Activated T-helper 17 cell treated with anti-CD3 and anti-CD28 coated beads, Interleukin-2, amount 50 U/mL, for 72 hours (primary cell): Measurements from ENCODE around the gene PDE2A. TPM values are rescaled to one million over a fixed set of nuclear protein-coding genes. Genes with fewer than 3 reads are reported as not detected.

Experiments
- ATAC-seq: fragments of 150-1000 bp; cut with Tn5 transposase; replicated peaks from 2 replicates; pipeline ENCODE4 v1.10.0; 2021; ENCODE audit warnings: mild to moderate bottlenecking, moderate library complexity
- H3K27ac Mint-ChIP-seq: one replicate; pipeline ENCODE4 v1.8.0; 2022; ENCODE audit warnings: mixed read lengths
- H3K27me3 Mint-ChIP-seq: one replicate; pipeline ENCODE4 v1.8.0; 2022; ENCODE audit warnings: mixed read lengths
- H3K36me3 Mint-ChIP-seq: one replicate; pipeline ENCODE4 v1.8.0; 2022; ENCODE audit warnings: low read depth, mild to moderate bottlenecking, mixed read lengths
- H3K4me1 Mint-ChIP-seq: one replicate; pipeline ENCODE4 v1.8.0; 2022; ENCODE audit warnings: mixed read lengths
- H3K4me3 Mint-ChIP-seq: one replicate; pipeline ENCODE4 v1.8.0; 2022; ENCODE audit warnings: mild to moderate bottlenecking, mixed read lengths
- H3K9me3 Mint-ChIP-seq: one replicate; pipeline ENCODE4 v1.8.0; 2022; ENCODE audit warnings: mixed read lengths
- total RNA-seq, 2 donors: library from RNA; stranded (reverse); gene quantifications; one replicate each; pipeline ENCODE4 v1.2.3, GENCODE V29; 2022

Gene PDE2A
- 1 to 10 TPM; 1.7 to 3.6 TPM for total RNA-seq

GRCh38 chr11:72673943-72674828 is at the start of gene PDE2A:
Gene PDE2A (minus strand): TSS chr11:72674422. CDS start chr11:72674207, 215 bp downstream.
- no peaks in the 10 kb centered on the region for H3K4me1 Mint-ChIP-seq
- H3K9me3 Mint-ChIP-seq: no peaks in the 10 kb centered on the region
- H3K27me3 Mint-ChIP-seq: peaks cover 56% of the 10 kb centered on the region
- no peak for ATAC-seq
- peaks cover 6% of the 10 kb centered on the region for H3K36me3 Mint-ChIP-seq
- no peak within 1 kb of the TSS for H3K4me3 Mint-ChIP-seq
- H3K27ac Mint-ChIP-seq: no peak within 1 kb of the TSS

GRCh38 chr11:72723508-72723907 is 49.3 kb upstream of the PDE2A start:
- H3K4me1 Mint-ChIP-seq: peaks cover 27% of the 10 kb centered on the region
- H3K27ac Mint-ChIP-seq: peak overlapping the region; percentile 73
- peak overlapping the region; percentile 16 for H3K4me3 Mint-ChIP-seq
- H3K9me3 Mint-ChIP-seq: no peaks in the 10 kb centered on the region
- peaks cover 41% of the 10 kb centered on the region for H3K36me3 Mint-ChIP-seq
- no peak for ATAC-seq
- no peaks in the 10 kb centered on the region for H3K27me3 Mint-ChIP-seq

GRCh38 chr11:72722050-72722748 is 48.0 kb upstream of the PDE2A start:
- Mint-ChIP-seq H3K27me3 (no peaks in the 10 kb centered on the region), H3K4me1 (peaks cover 30% of the 10 kb centered on the region), H3K27ac (peak overlapping the region; percentile 94), H3K36me3 (peaks cover 46% of the 10 kb centered on the region), H3K9me3 (no peaks in the 10 kb centered on the region), H3K4me3 (peak overlapping the region; percentile 95)
- peak; percentile 91 for ATAC-seq

GRCh38 chr11:72721689-72722049 is 47.4 kb upstream of the PDE2A start:
- Mint-ChIP-seq H3K27me3 (no peaks in the 10 kb centered on the region), H3K4me3 (peak overlapping the region; percentile 95), H3K9me3 (no peaks in the 10 kb centered on the region)

GRCh38 chr11:72721276-72721675 is 47.1 kb upstream of the PDE2A start:
- H3K4me3 Mint-ChIP-seq: peak overlapping the region; percentile 95
- peak overlapping the region; percentile 94 for H3K27ac Mint-ChIP-seq
- ATAC-seq: no peak
- H3K9me3 Mint-ChIP-seq: no peaks in the 10 kb centered on the region
- peaks cover 32% of the 10 kb centered on the region for H3K4me1 Mint-ChIP-seq
- no peaks in the 10 kb centered on the region for H3K27me3 Mint-ChIP-seq
- H3K36me3 Mint-ChIP-seq: peaks cover 53% of the 10 kb centered on the region

More at GRCh38 chr11:72721689-72722049, 47.4 kb upstream of the PDE2A start:
- H3K4me1 Mint-ChIP-seq: peaks cover 30% of the 10 kb centered on the region
- H3K36me3 Mint-ChIP-seq: peaks cover 49% of the 10 kb centered on the region
- H3K27ac Mint-ChIP-seq: peak overlapping the region; percentile 94
- peak; percentile 36 for ATAC-seq

GRCh38 chr11:72720784-72721183 is 46.6 kb upstream of the PDE2A start:
- peaks cover 58% of the 10 kb centered on the region for H3K36me3 Mint-ChIP-seq
- H3K27ac Mint-ChIP-seq: peak overlapping the region; percentile 94
- peak overlapping the region; percentile 95 for H3K4me3 Mint-ChIP-seq
- ATAC-seq: no peak
- H3K27me3 Mint-ChIP-seq: no peaks in the 10 kb centered on the region
- H3K9me3 Mint-ChIP-seq: no peaks in the 10 kb centered on the region
- peaks cover 34% of the 10 kb centered on the region for H3K4me1 Mint-ChIP-seq

- Mint-ChIP-seq H3K36me3 (peaks cover 64% of the 10 kb centered on the region), H3K27ac (peak overlapping the region; percentile 94), H3K27me3 (no peaks in the 10 kb centered on the region), H3K4me3 (peak overlapping the region; percentile 95), H3K9me3 (no peaks in the 10 kb centered on the region), H3K4me1 (peaks cover 30% of the 10 kb centered on the region)
- ATAC-seq: no peak
These were observed 45.8 kb upstream of the PDE2A start for GRCh38 chr11:72720047-72720446.

- peak overlapping the region; percentile 94 for H3K27ac Mint-ChIP-seq
- H3K4me3 Mint-ChIP-seq: peak overlapping the region; percentile 95
- peaks cover 69% of the 10 kb centered on the region for H3K36me3 Mint-ChIP-seq
- no peak for ATAC-seq
- no peaks in the 10 kb centered on the region for H3K9me3 Mint-ChIP-seq
- peaks cover 31% of the 10 kb centered on the region for H3K4me1 Mint-ChIP-seq
- H3K27me3 Mint-ChIP-seq: no peaks in the 10 kb centered on the region
These were observed 45.3 kb upstream of the PDE2A start for GRCh38 chr11:72719551-72719950.

- peak; percentile 9 for ATAC-seq
- H3K4me3 Mint-ChIP-seq: peak overlapping the region; percentile 95
- no peaks in the 10 kb centered on the region for H3K27me3 Mint-ChIP-seq
- H3K9me3 Mint-ChIP-seq: no peaks in the 10 kb centered on the region
- H3K4me1 Mint-ChIP-seq: peaks cover 35% of the 10 kb centered on the region
- H3K27ac Mint-ChIP-seq: peak overlapping the region; percentile 94
- H3K36me3 Mint-ChIP-seq: peaks cover 74% of the 10 kb centered on the region
These were observed 44.9 kb upstream of the PDE2A start for GRCh38 chr11:72719144-72719543.

GRCh38 chr11:72718101-72718501 is 43.9 kb upstream of the PDE2A start:
- no peak overlapping the region for H3K4me3 Mint-ChIP-seq
- peaks cover 84% of the 10 kb centered on the region for H3K36me3 Mint-ChIP-seq
- peaks cover 36% of the 10 kb centered on the region for H3K4me1 Mint-ChIP-seq
- ATAC-seq: no peak
- H3K27ac Mint-ChIP-seq: peak overlapping the region; percentile 94
- H3K9me3 Mint-ChIP-seq: no peaks in the 10 kb centered on the region
- H3K27me3 Mint-ChIP-seq: no peaks in the 10 kb centered on the region

GRCh38 chr11:72716788-72717435 is 42.7 kb upstream of the PDE2A start:
- H3K27me3 Mint-ChIP-seq: no peaks in the 10 kb centered on the region
- H3K27ac Mint-ChIP-seq: no peak overlapping the region
- H3K9me3 Mint-ChIP-seq: no peaks in the 10 kb centered on the region
- peaks cover 36% of the 10 kb centered on the region for H3K4me1 Mint-ChIP-seq
- no peak overlapping the region for H3K4me3 Mint-ChIP-seq
- no peak for ATAC-seq
- peaks cover 89% of the 10 kb centered on the region for H3K36me3 Mint-ChIP-seq

- Mint-ChIP-seq H3K27ac (no peak overlapping the region), H3K4me3 (no peak overlapping the region), H3K27me3 (no peaks in the 10 kb centered on the region), H3K4me1 (peaks cover 36% of the 10 kb centered on the region), H3K36me3 (peaks cover 89% of the 10 kb centered on the region), H3K9me3 (no peaks in the 10 kb centered on the region)
- no peak for ATAC-seq
These were observed 42.1 kb upstream of the PDE2A start for GRCh38 chr11:72716290-72716689.

- Mint-ChIP-seq H3K4me1 (peaks cover 12% of the 10 kb centered on the region), H3K36me3 (peaks cover 90% of the 10 kb centered on the region), H3K27me3 (no peaks in the 10 kb centered on the region), H3K4me3 (no peak overlapping the region), H3K27ac (no peak overlapping the region), H3K9me3 (no peaks in the 10 kb centered on the region)
- ATAC-seq: no peak
These were observed 38.6 kb upstream of the PDE2A start for GRCh38 chr11:72712841-72713240.

GRCh38 chr11:72712168-72712751 is 38.0 kb upstream of the PDE2A start:
- Mint-ChIP-seq H3K4me3 (no peak overlapping the region), H3K9me3 (no peaks in the 10 kb centered on the region), H3K27ac (no peak overlapping the region), H3K36me3 (peaks cover 96% of the 10 kb centered on the region), H3K4me1 (peaks cover 12% of the 10 kb centered on the region), H3K27me3 (no peaks in the 10 kb centered on the region)
- ATAC-seq: no peak
